Peyer's patch (tissue), 4 donors: ENCODE measurements around the gene DOCK8. TPM values are rescaled to one million over a fixed set of nuclear protein-coding genes. Genes with fewer than 3 reads are reported as not detected.

Experiments
- DNase-seq, 3 donors: peaks; one replicate each; pipeline ENCODE4 v3.0.0-alpha.2; 2017 to 2019
- H3K27ac ChIP-seq, 4 donors: fragments of 200-600 bp; sonication (generic); one replicate each; pipeline ENCODE4 v1.5.1; 2016 to 2019
- H3K27me3 ChIP-seq, 2 donors: fragments of 200-600 bp; sonication (generic); one replicate each; pipeline ENCODE4 v1.5.1; 2019
- H3K36me3 ChIP-seq, 3 donors: fragments of 200-600 bp; sonication (generic); one replicate each; pipeline ENCODE4 v1.5.1; 2016 to 2019
- H3K4me1 ChIP-seq, 4 donors: fragments of 200-600 bp; sonication (generic); one replicate each; pipeline ENCODE4 v1.5.1; 2016 to 2019
- H3K4me3 ChIP-seq, 4 donors: fragments of 200-600 bp; sonication (generic); 1 replicate in 3 of 4; 2 replicates in 1 of 4; pipeline ENCODE4 v1.5.1; 2016 to 2019; ENCODE audit warnings: mild to moderate bottlenecking in 1 of 4
- H3K9me3 ChIP-seq, 4 donors: fragments of 200-600 bp; sonication (generic); one replicate each; pipeline ENCODE4 v1.5.1; 2016 to 2019; ENCODE audit warnings: mild to moderate bottlenecking in 1 of 4
- POLR2A ChIP-seq, 2 donors: fragments of 450-650 bp; IDR thresholded peaks; one replicate each; pipeline ENCODE4 v1.5.1; 2017; ENCODE audit warnings: antibody characterized with exemption in 2 of 2, mild to moderate bottlenecking in 2 of 2, moderate library complexity in 2 of 2
- total RNA-seq, 4 donors: library from RNA; depleted of rRNA; stranded (reverse); fragments of >200 nt; gene quantifications; one replicate each; pipeline ENCODE4 v1.1.0, GENCODE V29; 2016
- TF ChIP-seq, protein P1 (sequence below), 6 experiments: fragments of 450-650 bp in 4 of 6; fragments of 200-600 bp in 2 of 6; sonication (generic) in 1 of 6; IDR thresholded peaks; one replicate each; pipeline ENCODE4 v1.5.1; 2017 to 2019; ENCODE audit warnings: antibody characterized with exemption in 6 of 6, mild to moderate bottlenecking in 3 of 6, moderate library complexity in 1 of 6

DOCK8 gene
- total RNA-seq, 4 donors from 2014 or later = 14.4 to 119 (median 19.9) TPM

DNA sequence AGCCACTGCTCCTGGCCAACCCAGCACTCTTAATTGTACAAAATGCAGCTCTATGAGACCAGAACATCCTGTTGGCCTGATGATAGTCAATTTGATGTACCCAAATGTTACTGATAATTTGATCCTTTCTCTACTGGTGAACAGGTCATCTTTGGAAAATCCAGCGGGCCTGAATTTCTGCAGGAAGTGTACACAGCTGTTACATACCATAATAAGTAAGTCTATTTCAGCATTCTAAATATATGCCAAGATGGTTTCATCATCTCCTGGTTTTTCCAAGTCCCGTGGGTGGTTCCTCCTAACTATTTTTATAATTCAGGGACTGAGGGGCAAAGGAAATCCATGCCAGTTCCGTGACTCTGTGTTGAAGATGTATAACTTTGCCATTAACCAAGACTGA, 155.4 kb downstream of the DOCK8 start:
- Histone ChIP-seq H3K36me3 (peaks cover 0 to 15% (median 0%) of the 10 kb centered on the region in 3 donors), H3K27ac (no peak overlapping the region), H3K4me1 (no peaks in the 10 kb centered on the region), H3K4me3 (no peak overlapping the region), H3K9me3 (no peaks in the 10 kb centered on the region), H3K27me3 (no peaks in the 10 kb centered on the region)
- DNase-seq = no peak
- TF ChIP-seq, protein P1, sequence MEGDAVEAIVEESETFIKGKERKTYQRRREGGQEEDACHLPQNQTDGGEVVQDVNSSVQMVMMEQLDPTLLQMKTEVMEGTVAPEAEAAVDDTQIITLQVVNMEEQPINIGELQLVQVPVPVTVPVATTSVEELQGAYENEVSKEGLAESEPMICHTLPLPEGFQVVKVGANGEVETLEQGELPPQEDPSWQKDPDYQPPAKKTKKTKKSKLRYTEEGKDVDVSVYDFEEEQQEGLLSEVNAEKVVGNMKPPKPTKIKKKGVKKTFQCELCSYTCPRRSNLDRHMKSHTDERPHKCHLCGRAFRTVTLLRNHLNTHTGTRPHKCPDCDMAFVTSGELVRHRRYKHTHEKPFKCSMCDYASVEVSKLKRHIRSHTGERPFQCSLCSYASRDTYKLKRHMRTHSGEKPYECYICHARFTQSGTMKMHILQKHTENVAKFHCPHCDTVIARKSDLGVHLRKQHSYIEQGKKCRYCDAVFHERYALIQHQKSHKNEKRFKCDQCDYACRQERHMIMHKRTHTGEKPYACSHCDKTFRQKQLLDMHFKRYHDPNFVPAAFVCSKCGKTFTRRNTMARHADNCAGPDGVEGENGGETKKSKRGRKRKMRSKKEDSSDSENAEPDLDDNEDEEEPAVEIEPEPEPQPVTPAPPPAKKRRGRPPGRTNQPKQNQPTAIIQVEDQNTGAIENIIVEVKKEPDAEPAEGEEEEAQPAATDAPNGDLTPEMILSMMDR (IDR thresholded peaks at IDR 0.05) = no peak
- no peak for TF ChIP-seq POLR2A (IDR thresholded peaks at IDR 0.05)

DNA sequence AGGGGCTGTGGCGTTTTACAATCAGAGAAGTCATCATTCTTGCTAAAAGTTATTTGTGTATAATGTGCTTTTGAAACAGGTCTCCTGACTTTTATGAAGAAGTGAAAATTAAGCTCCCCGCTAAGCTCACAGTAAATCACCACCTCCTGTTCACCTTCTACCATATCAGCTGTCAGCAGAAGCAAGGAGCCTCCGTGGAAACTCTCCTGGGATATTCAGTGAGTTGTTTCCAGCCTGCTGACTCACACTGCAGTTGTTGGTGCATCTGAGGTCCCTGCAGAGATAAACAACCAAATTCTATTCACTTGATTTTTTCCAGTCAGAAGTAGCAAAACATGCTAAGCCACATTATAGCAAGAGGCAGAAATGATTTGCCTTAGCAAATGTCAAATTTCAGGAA, 156.7 kb downstream of the DOCK8 start:
- no peaks in the 10 kb centered on the region for H3K27me3 ChIP-seq
- no peaks in the 10 kb centered on the region for H3K4me1 ChIP-seq
- no peak overlapping the region for H3K27ac ChIP-seq
- H3K36me3 ChIP-seq = peaks cover 0 to 15% (median 0%) of the 10 kb centered on the region in 3 donors
- no peak overlapping the region for H3K4me3 ChIP-seq
- DNase-seq = no peak
- TF ChIP-seq, protein P1 (IDR thresholded peaks at IDR 0.05) = no peak
- no peak for TF ChIP-seq POLR2A (IDR thresholded peaks at IDR 0.05)
- no peaks in the 10 kb centered on the region for H3K9me3 ChIP-seq

DNA sequence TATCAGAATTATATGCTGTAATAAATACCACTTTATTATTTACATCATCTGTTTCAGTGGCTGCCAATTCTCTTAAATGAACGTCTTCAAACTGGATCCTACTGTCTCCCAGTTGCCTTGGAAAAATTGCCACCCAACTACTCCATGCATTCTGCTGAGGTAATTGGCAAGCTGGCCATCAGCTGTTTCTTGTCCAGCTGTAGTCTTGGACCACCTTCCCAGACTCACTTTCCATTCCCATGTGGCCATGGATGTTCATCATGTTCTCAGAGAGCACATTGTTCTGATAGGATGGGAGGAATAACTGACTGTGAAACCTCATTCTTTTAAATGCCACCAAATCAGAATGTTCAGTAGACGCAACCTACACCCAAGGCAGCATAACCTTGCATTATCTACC, 157.5 kb downstream of the DOCK8 start:
- peaks cover 0 to 15% (median 0%) of the 10 kb centered on the region in 3 donors for H3K36me3 ChIP-seq
- H3K27ac ChIP-seq = no peak overlapping the region
- no peaks in the 10 kb centered on the region for H3K9me3 ChIP-seq
- H3K4me3 ChIP-seq = no peak overlapping the region
- TF ChIP-seq POLR2A (IDR thresholded peaks at IDR 0.05) = no peak
- TF ChIP-seq, protein P1 (IDR thresholded peaks at IDR 0.05) = no peak
- H3K27me3 ChIP-seq = no peaks in the 10 kb centered on the region
- DNase-seq = no peak
- no peaks in the 10 kb centered on the region for H3K4me1 ChIP-seq

DNA sequence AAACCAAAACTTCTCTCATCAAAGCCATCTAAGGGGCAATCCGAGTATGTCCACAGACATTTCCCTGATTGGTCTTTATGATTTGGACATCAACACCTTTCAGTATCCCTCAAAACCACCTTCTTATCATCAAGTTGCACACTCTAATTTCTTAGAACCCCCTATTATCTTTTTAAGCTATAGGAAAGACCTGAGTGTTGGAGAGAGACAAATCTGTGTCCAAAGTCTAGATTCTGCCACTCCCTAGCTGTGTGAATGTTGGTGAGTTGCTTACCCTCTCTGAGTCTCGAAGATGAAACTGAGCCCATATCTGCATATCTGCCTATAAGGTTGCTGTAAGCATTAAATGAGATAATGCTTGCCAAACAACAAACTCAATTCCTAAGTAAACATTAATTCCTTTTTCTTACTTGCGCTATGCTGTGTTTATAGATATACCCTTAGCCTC, 159.1 kb downstream of the DOCK8 start:
- Histone ChIP-seq H3K27me3 (no peaks in the 10 kb centered on the region), H3K4me1 (no peaks in the 10 kb centered on the region), H3K9me3 (no peaks in the 10 kb centered on the region), H3K27ac (no peak overlapping the region), H3K4me3 (no peak overlapping the region), H3K36me3 (peaks cover 0 to 9% (median 0%) of the 10 kb centered on the region in 3 donors)
- DNase-seq = no peak
- TF ChIP-seq, protein P1 (IDR thresholded peaks at IDR 0.05) = no peak
- no peak for TF ChIP-seq POLR2A (IDR thresholded peaks at IDR 0.05)

DNA sequence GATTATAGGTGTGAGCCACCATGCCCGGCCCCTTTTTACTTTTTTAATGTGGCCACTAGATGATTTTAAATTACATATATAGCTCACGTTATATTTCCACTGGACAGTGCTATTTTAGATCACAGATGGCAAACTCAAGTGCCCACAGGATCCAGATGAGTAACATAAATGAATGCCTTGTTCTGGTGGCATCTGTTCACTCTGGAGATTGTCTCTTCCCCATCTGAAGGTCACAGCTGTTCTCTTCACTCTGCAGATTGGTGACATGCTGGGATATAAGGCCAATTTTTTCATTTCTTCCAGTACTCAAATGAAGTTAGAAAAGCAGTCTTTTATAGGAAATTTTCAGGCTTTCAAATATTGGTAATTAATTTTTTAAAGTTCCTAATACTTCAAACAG, 160.1 kb downstream of the DOCK8 start:
- no peak for DNase-seq
- no peak overlapping the region for H3K4me3 ChIP-seq
- TF ChIP-seq POLR2A (IDR thresholded peaks at IDR 0.05) = no peak
- H3K27ac ChIP-seq = no peak overlapping the region
- H3K9me3 ChIP-seq = no peaks in the 10 kb centered on the region
- H3K27me3 ChIP-seq = no peaks in the 10 kb centered on the region
- no peaks in the 10 kb centered on the region for H3K4me1 ChIP-seq
- H3K36me3 ChIP-seq = peaks cover 0 to 16% (median 0%) of the 10 kb centered on the region in 3 donors

DNA sequence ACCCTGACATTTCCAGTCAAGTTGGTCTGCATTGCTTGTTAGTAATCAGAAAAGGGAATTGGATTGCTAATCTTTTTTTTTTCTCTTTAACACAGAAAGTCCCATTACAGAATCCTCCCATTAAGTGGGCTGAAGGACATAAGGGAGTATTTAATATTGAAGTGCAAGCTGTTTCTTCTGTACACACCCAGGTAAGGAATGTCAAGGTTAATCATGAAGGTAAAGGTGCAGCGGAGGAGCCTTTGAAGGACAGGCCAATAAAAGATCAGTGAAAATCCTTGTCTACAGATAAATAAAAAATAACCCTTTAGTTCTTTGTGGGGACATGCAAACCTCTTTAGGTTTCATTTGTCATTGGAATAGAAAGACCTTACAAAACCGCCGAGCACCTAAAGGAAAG, 161.4 kb downstream of the DOCK8 start:
- peaks cover 0 to 12% (median 0%) of the 10 kb centered on the region in 3 donors for H3K36me3 ChIP-seq
- no peaks in the 10 kb centered on the region for H3K9me3 ChIP-seq
- no peaks in the 10 kb centered on the region for H3K27me3 ChIP-seq
- TF ChIP-seq, protein P1 (IDR thresholded peaks at IDR 0.05) = no peak
- no peak for TF ChIP-seq POLR2A (IDR thresholded peaks at IDR 0.05)
- H3K4me3 ChIP-seq = no peak overlapping the region
- no peaks in the 10 kb centered on the region for H3K4me1 ChIP-seq
- no peak overlapping the region for H3K27ac ChIP-seq
- DNase-seq = no peak
